Astrocyte (in vitro differentiated cells and primary cell): Measurements from ENCODE around the gene LCN2. TPM values are rescaled to one million over a fixed set of nuclear protein-coding genes. Genes with fewer than 3 reads are reported as not detected.
A peak's percentile ranks its signal among the peaks of the same experiment; 100 is the strongest.

Source experiments
- DNase-seq: peaks from one replicate; pipeline ENCODE4 v3.0.0-alpha.2; 2010; ENCODE audit warnings: low read depth
- FAIRE-seq: peaks from 2 replicates; lab custom pipeline; 2011; peaks lifted over from hg19 to GRCh38; lab: Jason Lieb, UNC
- H2AFZ ChIP-seq: 2 replicates; pipeline ENCODE4 v1.6.0; 2012; ENCODE audit warnings: low read depth, low read length, inconsistent platforms
- H3K27ac ChIP-seq: 2 replicates; pipeline ENCODE4 v1.5.1; 2011; ENCODE audit warnings: low read depth, low read length, inconsistent platforms
- H3K27me3 ChIP-seq: 2 replicates; pipeline ENCODE4 v1.6.0; 2011; ENCODE audit warnings: low read length, inconsistent platforms; ENCODE audit not compliant: insufficient read depth
- H3K36me3 ChIP-seq: 2 replicates; pipeline ENCODE4 v1.5.1; 2011; ENCODE audit warnings: low read length, inconsistent platforms; ENCODE audit not compliant: insufficient read depth
- H3K4me1 ChIP-seq: 2 replicates; pipeline ENCODE4 v1.5.1; 2011; ENCODE audit warnings: low read length, inconsistent platforms; ENCODE audit not compliant: insufficient read depth
- H3K4me2 ChIP-seq: 2 replicates; pipeline ENCODE4 v1.6.0; 2012; ENCODE audit warnings: low read length, inconsistent platforms
- H3K4me3 ChIP-seq: 2 replicates; pipeline ENCODE4 v1.5.1; 2011; ENCODE audit warnings: low read depth, mild to moderate bottlenecking, low read length, inconsistent platforms; ENCODE audit not compliant: insufficient read depth
- H3K79me2 ChIP-seq: 2 replicates; pipeline ENCODE4 v1.6.0; 2012; ENCODE audit warnings: mild to moderate bottlenecking, low read length, inconsistent platforms; ENCODE audit not compliant: insufficient read depth
- H3K9ac ChIP-seq: 2 replicates; pipeline ENCODE4 v1.6.0; 2012; ENCODE audit warnings: mild to moderate bottlenecking, low read length, inconsistent platforms
- H3K9me3 ChIP-seq: 2 replicates; pipeline ENCODE4 v1.5.1; 2012; ENCODE audit warnings: low read depth, mild to moderate bottlenecking, low read length, inconsistent platforms; ENCODE audit not compliant: insufficient read depth
- H4K20me1 ChIP-seq: 2 replicates; pipeline ENCODE4 v1.6.0; 2012; ENCODE audit warnings: low read length, inconsistent platforms; ENCODE audit not compliant: insufficient read depth
- H3K27ac Mint-ChIP-seq: one replicate; pipeline ENCODE4 v1.8.0; 2021; ENCODE audit warnings: mild to moderate bottlenecking, mixed read lengths; ENCODE audit not compliant: unreplicated experiment
- H3K27me3 Mint-ChIP-seq: one replicate; pipeline ENCODE4 v1.8.0; 2021; ENCODE audit warnings: low read depth, mixed read lengths; ENCODE audit not compliant: unreplicated experiment
- H3K36me3 Mint-ChIP-seq: one replicate; pipeline ENCODE4 v1.8.0; 2021; ENCODE audit warnings: low read depth, mixed read lengths; ENCODE audit not compliant: unreplicated experiment
- H3K4me1 Mint-ChIP-seq: one replicate; pipeline ENCODE4 v1.8.0; 2021; ENCODE audit warnings: low read depth, mixed read lengths; ENCODE audit not compliant: unreplicated experiment
- H3K4me3 Mint-ChIP-seq: one replicate; pipeline ENCODE4 v1.8.0; 2021; ENCODE audit warnings: mild to moderate bottlenecking, moderate library complexity, mixed read lengths; ENCODE audit not compliant: unreplicated experiment
- H3K9me3 Mint-ChIP-seq: one replicate; pipeline ENCODE4 v1.8.0; 2021; ENCODE audit warnings: mild to moderate bottlenecking, mixed read lengths; ENCODE audit not compliant: unreplicated experiment
- CTCF ChIP-seq: IDR thresholded peaks from 2 replicates; pipeline ENCODE4 v1.5.1; 2011; ENCODE audit warnings: low read depth, mild to moderate bottlenecking, inconsistent platforms, low read length, moderate library complexity; ENCODE audit not compliant: insufficient read depth
- EZH2 ChIP-seq: IDR thresholded peaks from 2 replicates; pipeline ENCODE4 v1.6.1; 2012; ENCODE audit warnings: mild to moderate bottlenecking, low read length, inconsistent platforms; ENCODE audit not compliant: insufficient read depth
- total RNA-seq: library from RNA; stranded (reverse); gene quantifications from 2 replicates; pipeline ENCODE4 v1.2.1, GENCODE V29; 2021

The LCN2 gene
- total RNA-seq, 1 donor from 2014 or later: not detected

GRCh38 chr9:128190516-128191405, 41.5 kb downstream of the LCN2 start:
- H3K27ac Mint-ChIP-seq: peak overlapping the region; percentile 83
- no peaks in the 10 kb centered on the region for H3K9me3 ChIP-seq

GRCh38 chr9:128191406-128192046, 42.3 kb downstream of the LCN2 start, which contains the start of gene CIZ1:
Gene CIZ1, minus strand, starts transcription at chr9:128191572. Its CDS starts 715 bp downstream, at chr9:128190857.
- Histone ChIP-seq H2AFZ (peak within 1 kb of the TSS; percentile 76), H3K9me3 (no peaks in the 10 kb centered on the region), H3K79me2 (peaks cover 26% of the 10 kb centered on the region), H3K4me3 (peak within 1 kb of the TSS; percentile 82), H3K9ac (peak within 1 kb of the TSS; percentile 94), H4K20me1 (peaks cover 13% of the 10 kb centered on the region), H3K36me3 (peaks cover 14% of the 10 kb centered on the region), H3K27ac (peak within 1 kb of the TSS; percentile 31), H3K4me1 (peaks cover 12% of the 10 kb centered on the region), H3K4me2 (peak within 1 kb of the TSS; percentile 97), H3K27me3 (no peaks in the 10 kb centered on the region)
- no peaks in the 10 kb centered on the region for H3K9me3 Mint-ChIP-seq
- peak within 1 kb of the TSS; percentile 96 for H3K4me3 Mint-ChIP-seq
- peaks cover 8% of the 10 kb centered on the region for H3K4me1 Mint-ChIP-seq
- DNase-seq (peak; percentile 63), FAIRE-seq (no peak)
- H3K27me3 Mint-ChIP-seq: no peaks in the 10 kb centered on the region
- peak; percentile 27 for TF ChIP-seq CTCF
- TF ChIP-seq EZH2: no peak
- peak within 1 kb of the TSS; percentile 89 for H3K27ac Mint-ChIP-seq
- peaks cover 7% of the 10 kb centered on the region for H3K36me3 Mint-ChIP-seq

More at GRCh38 chr9:128190516-128191405, 41.5 kb downstream of the LCN2 start:
- Histone ChIP-seq H3K27ac (peak overlapping the region; percentile 31), H2AFZ (peak overlapping the region; percentile 76), H3K4me1 (peaks cover 12% of the 10 kb centered on the region), H3K79me2 (peaks cover 26% of the 10 kb centered on the region), H3K4me2 (peak overlapping the region; percentile 97), H3K27me3 (no peaks in the 10 kb centered on the region), H3K4me3 (peak overlapping the region; percentile 82), H4K20me1 (peaks cover 21% of the 10 kb centered on the region), H3K9ac (peak overlapping the region; percentile 94), H3K36me3 (peaks cover 14% of the 10 kb centered on the region)
- no peak for FAIRE-seq
- Mint-ChIP-seq H3K27me3 (no peaks in the 10 kb centered on the region), H3K36me3 (peaks cover 9% of the 10 kb centered on the region), H3K4me1 (peaks cover 8% of the 10 kb centered on the region), H3K9me3 (no peaks in the 10 kb centered on the region), H3K4me3 (peak overlapping the region; percentile 96)
- DNase-seq: no peak
- no peak for TF ChIP-seq EZH2
- no peak for TF ChIP-seq CTCF
